WI38 (cell line): ENCODE data around the gene RIC3.

ENCODE experiments used
- H3K4me3 ChIP-seq: 2 replicates; pipeline ENCODE4 v1.5.1; 2011; ENCODE audit warnings: low read depth, mild to moderate bottlenecking, control low read depth, low read length
- TF ChIP-seq, protein P1 (sequence below): IDR thresholded peaks from 2 replicates; pipeline ENCODE4 v1.5.1; 2012; ENCODE audit warnings: low read depth, mild to moderate bottlenecking, control low read depth, low read length

RIC3 gene

DNA sequence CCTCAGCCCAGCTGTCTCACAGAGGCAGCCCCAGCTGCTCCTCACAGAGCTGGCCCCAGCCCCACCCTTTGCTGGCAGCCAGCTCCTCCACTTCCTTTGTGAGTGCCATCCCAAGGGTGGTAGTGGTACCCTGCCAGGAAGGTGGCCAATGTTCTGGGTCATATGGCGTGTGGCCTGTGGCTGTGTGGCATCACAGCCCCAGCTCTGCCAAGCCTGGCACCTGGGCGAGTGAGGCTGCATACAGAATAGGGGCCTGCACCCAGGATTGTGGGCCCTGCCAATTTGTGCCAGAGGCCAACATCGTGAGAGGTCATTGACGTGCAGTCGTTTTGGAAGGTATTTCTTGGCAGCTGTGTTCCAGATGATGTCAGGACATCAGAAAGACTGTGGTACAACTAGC lies 77.1 kb downstream of the RIC3 start:
- TF ChIP-seq, protein P1, sequence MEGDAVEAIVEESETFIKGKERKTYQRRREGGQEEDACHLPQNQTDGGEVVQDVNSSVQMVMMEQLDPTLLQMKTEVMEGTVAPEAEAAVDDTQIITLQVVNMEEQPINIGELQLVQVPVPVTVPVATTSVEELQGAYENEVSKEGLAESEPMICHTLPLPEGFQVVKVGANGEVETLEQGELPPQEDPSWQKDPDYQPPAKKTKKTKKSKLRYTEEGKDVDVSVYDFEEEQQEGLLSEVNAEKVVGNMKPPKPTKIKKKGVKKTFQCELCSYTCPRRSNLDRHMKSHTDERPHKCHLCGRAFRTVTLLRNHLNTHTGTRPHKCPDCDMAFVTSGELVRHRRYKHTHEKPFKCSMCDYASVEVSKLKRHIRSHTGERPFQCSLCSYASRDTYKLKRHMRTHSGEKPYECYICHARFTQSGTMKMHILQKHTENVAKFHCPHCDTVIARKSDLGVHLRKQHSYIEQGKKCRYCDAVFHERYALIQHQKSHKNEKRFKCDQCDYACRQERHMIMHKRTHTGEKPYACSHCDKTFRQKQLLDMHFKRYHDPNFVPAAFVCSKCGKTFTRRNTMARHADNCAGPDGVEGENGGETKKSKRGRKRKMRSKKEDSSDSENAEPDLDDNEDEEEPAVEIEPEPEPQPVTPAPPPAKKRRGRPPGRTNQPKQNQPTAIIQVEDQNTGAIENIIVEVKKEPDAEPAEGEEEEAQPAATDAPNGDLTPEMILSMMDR = no peak
- H3K4me3 ChIP-seq = no peak overlapping the region

DNA sequence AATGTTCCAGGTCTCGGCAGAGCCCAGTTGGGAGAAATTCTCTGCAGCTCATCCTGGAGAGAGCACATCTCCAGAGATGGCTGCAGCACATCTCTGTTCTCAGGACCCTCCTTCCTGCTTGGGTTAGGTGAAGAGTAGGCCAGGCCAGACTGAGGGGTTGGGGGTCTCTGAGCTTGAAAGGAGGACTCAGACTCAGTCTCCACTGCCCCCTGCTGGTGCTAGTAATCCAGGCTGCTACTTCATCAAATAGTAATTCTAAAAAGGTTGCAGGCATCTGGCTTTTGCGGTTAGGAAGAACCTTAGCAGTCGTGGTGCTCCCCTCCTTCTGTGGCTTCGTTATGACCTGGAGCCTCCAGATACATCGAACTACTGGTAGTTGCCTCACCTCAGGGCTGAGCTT lies 78.1 kb downstream of the RIC3 start:
- H3K4me3 ChIP-seq = no peak overlapping the region
- TF ChIP-seq, protein P1 = peak; percentile 59

DNA sequence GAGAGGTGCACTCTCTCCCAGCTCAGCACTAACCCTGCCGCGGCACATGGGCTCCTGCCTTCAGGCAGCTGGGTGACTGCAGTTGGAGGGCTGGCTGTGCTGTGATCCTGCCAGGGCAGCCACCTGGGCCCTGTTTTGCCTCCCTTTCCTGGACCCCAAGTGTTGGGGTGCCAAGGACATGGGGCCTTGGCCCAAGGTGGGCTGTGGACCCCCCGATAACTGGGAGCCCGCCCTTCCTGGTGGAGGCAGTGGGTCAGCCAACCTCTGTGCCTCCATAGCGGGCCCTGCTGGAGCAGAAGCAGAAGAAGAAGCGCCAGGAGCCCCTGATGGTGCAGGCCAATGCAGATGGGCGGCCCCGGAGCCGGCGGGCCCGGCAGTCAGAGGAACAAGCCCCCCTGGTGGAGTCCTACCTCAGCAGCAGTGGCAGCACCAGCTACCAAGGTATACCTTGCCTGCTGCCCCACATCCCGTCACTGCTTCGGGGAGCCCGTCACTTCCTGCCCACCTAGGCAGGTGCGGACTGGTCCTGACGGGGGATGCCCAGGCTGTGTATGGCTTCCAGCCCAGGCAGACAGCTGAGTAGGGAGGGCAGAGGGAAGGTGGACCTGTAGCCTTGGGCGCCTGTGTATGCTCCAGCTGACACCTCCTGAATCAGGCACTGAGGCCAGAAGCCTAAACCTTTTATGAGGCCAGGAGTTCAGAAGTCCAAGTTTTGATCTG lies 78.9 kb downstream of the RIC3 start:
- TF ChIP-seq, protein P1 = no peak

DNA sequence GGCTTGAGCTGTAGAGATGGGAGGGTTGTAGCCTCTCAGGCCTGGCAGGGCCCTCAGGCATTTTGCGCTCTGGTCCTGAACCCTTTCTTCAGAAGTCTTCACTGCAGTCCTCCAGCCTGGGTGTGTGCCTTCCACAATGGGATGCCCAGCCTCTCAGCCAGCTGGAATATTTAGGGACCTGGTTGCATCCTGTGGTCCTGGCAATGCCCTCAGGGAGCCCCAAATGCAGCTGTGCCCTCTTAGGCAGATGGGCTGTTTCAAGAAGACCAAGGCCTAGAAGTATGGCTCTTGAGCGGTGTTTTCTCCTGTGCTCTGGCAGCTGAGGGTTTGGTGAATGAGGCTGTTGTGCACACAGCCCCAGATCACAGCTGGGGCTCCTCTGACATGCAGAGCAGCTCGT lies 81.1 kb downstream of the RIC3 start:
- no peak overlapping the region for H3K4me3 ChIP-seq
- TF ChIP-seq, protein P1 = no peak

More for the DNA sequence above, 78.9 kb downstream of the RIC3 start:
- no peak overlapping the region for H3K4me3 ChIP-seq

DNA sequence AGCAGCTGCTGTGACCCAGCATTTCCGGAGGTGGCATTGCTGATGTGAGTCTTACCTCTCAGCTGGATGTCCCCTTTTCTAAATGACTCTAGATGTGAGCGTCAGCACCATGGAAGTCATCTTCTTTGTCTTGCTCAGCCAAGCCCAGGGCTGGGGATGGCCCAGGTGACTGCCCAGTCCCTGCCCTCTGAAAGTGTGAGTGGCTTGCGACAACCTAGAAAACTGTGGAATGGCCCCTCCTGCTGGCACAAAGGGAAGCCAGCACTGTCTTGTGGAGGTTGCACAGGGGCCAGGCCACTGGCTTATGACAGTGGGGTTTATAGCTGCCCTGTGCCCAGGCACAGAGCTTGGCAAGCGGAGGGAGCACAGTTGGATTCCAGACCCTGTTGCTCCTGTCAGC lies 81.6 kb downstream of the RIC3 start:
- TF ChIP-seq, protein P1 = 0 out of 2 replicates have a peak, but pooled peaks have one; percentile 10
- no peak overlapping the region for H3K4me3 ChIP-seq

DNA sequence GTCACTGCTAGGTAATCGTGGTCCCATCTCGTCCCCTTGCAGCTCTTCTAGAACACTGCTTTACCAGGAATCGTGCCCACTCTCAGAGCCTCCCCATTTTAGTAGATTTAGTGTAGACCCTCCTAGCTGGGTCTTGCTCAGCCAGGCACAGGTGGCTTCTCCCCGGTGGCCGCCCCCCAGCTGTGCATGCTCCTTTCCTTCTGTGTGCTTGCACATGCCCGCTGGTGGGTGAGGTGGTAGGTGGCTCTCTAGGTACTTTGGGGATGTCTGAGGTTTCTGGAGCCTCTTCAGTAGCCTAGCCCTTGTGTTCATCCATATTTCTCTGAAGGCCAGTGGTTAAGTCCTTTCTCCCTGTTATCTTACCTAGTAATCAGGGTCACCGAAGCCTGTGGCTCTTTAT lies 82.3 kb downstream of the RIC3 start:
- TF ChIP-seq, protein P1 = no peak
- H3K4me3 ChIP-seq = no peak overlapping the region

DNA sequence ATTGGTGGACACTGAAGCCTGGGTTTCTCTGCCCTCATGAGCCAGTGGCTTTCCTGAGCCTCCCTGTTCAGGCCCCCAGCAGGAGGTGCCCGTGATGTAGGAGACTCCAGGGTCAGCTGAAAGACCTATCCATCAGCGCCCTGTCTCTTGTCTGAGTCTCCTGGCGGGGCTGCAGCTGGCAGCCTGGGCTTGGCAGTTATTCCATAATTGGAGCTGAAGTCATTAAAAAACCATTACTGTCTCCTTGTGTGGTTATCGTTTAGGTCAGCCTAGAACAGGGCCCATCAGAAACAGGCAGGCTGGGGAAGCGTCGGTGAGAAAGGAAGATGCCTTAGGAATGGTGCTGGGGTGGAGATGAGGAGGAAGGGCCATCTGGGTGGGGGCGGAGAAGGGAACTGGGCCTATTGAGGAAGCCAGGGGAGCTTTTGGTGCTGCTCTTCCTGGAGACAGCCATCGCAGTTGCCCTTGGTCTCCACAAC lies 82.8 kb downstream of the RIC3 start:
- TF ChIP-seq, protein P1 = no peak
- H3K4me3 ChIP-seq = no peak overlapping the region
